T-cell (primary cell): ENCODE results near the gene SIRPA. TPM values are rescaled to one million over a fixed set of nuclear protein-coding genes. Genes with fewer than 3 reads are reported as not detected.
A peak's percentile ranks its signal among the peaks of the same experiment; 100 is the strongest.

Source experiments
- ATAC-seq, 4 experiments: fragments of 200-7000 bp in 3 of 4; fragments of 150-1000 bp in 1 of 4; cut with Tn5 transposase; replicated peaks in 1 of 4; 1 replicate in 3 of 4; 2 replicates in 1 of 4; pipeline ENCODE4 v1.10.0; 2021; ENCODE audit warnings: moderate library complexity in 3 of 4, mild to moderate bottlenecking in 2 of 4, moderate number of reproducible peaks in 1 of 4
- CTCF ChIA-PET, 2 donors: fragments of 300-600 bp; sonication (Branson Sonifier 250); formaldehyde crosslinking; loops; one replicate each; lab custom pipeline; 2022; ENCODE audit warnings: antibody characterized with exemption in 2 of 2; lab: Charles Lee
- POLR2A ChIA-PET, 2 donors: fragments of 300-600 bp; sonication (Branson Sonifier 250); formaldehyde crosslinking; loops; one replicate each; lab custom pipeline; 2022; ENCODE audit warnings: antibody characterized with exemption in 2 of 2; lab: Charles Lee
- DNase-seq, 35 experiments: peaks; one replicate each; pipeline versions ENCODE4 v3.0.0 to v3.0.0-alpha.2; 2013 to 2023
- H3K27ac ChIP-seq: one replicate; pipeline ENCODE4 v1.5.1; 2013; ENCODE audit warnings: low read length
- H3K27me3 ChIP-seq, 2 experiments: replicated peaks in 1 of 2; 1 replicate in 1 of 2; 2 replicates in 1 of 2; pipeline versions ENCODE4 v1.6.1 to v1.7.0; 2013; ENCODE audit warnings: low read length in 1 of 2, mixed read lengths in 1 of 2; ENCODE audit not compliant: control insufficient read depth in 2 of 2, insufficient read depth in 2 of 2; ENCODE audit errors: extremely low read depth in 1 of 2
- H3K36me3 ChIP-seq, 2 donors: 1 replicate in 1 of 2; 2 replicates in 1 of 2; pipeline versions ENCODE4 v1.6.1 to v1.7.0; 2013; ENCODE audit warnings: low read length in 1 of 2; ENCODE audit not compliant: control insufficient read depth in 2 of 2, insufficient read depth in 1 of 2; ENCODE audit errors: extremely low read depth in 1 of 2
- H3K4me1 ChIP-seq, 2 experiments: 1 replicate in 1 of 2; 2 replicates in 1 of 2; pipeline versions ENCODE4 v1.6.1 to v1.7.0; 2013; ENCODE audit warnings: low read length in 2 of 2, mixed read lengths in 1 of 2; ENCODE audit not compliant: insufficient read depth in 2 of 2, control insufficient read depth in 1 of 2; ENCODE audit errors: extremely low read depth in 1 of 2
- H3K4me3 ChIP-seq, 2 donors: 1 replicate in 1 of 2; 2 replicates in 1 of 2; pipeline versions ENCODE4 v1.5.1 to v1.7.0; 2013; ENCODE audit warnings: mild to moderate bottlenecking in 2 of 2, low read length in 1 of 2, moderate library complexity in 1 of 2; ENCODE audit not compliant: control insufficient read depth in 1 of 2; ENCODE audit errors: extremely low read depth in 1 of 2
- H3K9me3 ChIP-seq: 2 replicates; pipeline ENCODE4 v1.7.0; 2013
- H3K27ac Mint-ChIP-seq, 2 donors: one replicate each; pipeline ENCODE4 v1.8.0; 2020 to 2021; ENCODE audit warnings: mild to moderate bottlenecking in 2 of 2, mixed read lengths in 2 of 2
- H3K27me3 Mint-ChIP-seq, 2 donors: one replicate each; pipeline ENCODE4 v1.8.0; 2021 to 2022; ENCODE audit warnings: mixed read lengths in 2 of 2
- H3K36me3 Mint-ChIP-seq: one replicate; pipeline ENCODE4 v1.8.0; 2021; ENCODE audit warnings: mixed read lengths
- H3K4me1 Mint-ChIP-seq, 3 donors: one replicate each; pipeline ENCODE4 v1.8.0; 2020 to 2022; ENCODE audit warnings: mixed read lengths in 3 of 3, mild to moderate bottlenecking in 1 of 3
- H3K4me3 Mint-ChIP-seq, 3 donors: one replicate each; pipeline ENCODE4 v1.8.0; 2020 to 2022; ENCODE audit warnings: mild to moderate bottlenecking in 3 of 3, mixed read lengths in 3 of 3, moderate library complexity in 3 of 3
- H3K9me3 Mint-ChIP-seq, 3 donors: one replicate each; pipeline ENCODE4 v1.8.0; 2020 to 2022; ENCODE audit warnings: mixed read lengths in 3 of 3
- WGBS: methylation state at CpG from one replicate; pipeline ENCODE4 v1.1.5; 2013; ENCODE audit warnings: missing lambda C conversion rate; ENCODE audit not compliant: insufficient coverage; 5-methylcytosine and 5-hydroxymethylcytosine counted together
- total RNA-seq, 35 experiments: library from RNA in 6 of 35; stranded (reverse) in 6 of 35; fragments of 120-200 nt in 1 of 35; gene quantifications; one replicate each; pipeline versions ENCODE4 v1.2.1 to v1.2.4 and lab custom pipeline; 2013 to 2026

The SIRPA gene
- total RNA-seq, 5 donors from 2014 or later (not counting 1 experiment from before 2014, with no cell fraction given), result 0.15 to 0.72 (median 0.50) TPM; not detected in 1

GRCh38 chr20:1888796-1889463 lies 6.3 kb upstream of the SIRPA start:
- H3K27me3 Mint-ChIP-seq, result peaks cover 54 to 63% of the 10 kb centered on the region in 2 donors
- no peak for DNase-seq
- POLR2A ChIA-PET, result no interaction called here
- no peaks in the 10 kb centered on the region for H3K9me3 Mint-ChIP-seq
- peaks cover 0 to 6% (median 2%) of the 10 kb centered on the region in 3 donors for H3K4me1 Mint-ChIP-seq
- CTCF ChIA-PET, result interaction anchor here in 1 of 2 donors (0.5 kb wide), 1 partner anchor 112 kb away, joined by 3 read pairs; no protein-coding TSS in a partner anchor
- Histone ChIP-seq H3K4me3 (no peak overlapping the region), H3K27ac (no peak overlapping the region), H3K4me1 (no peaks in the 10 kb centered on the region), H3K36me3 (no peaks in the 10 kb centered on the region), H3K27me3 (peaks cover 0 to 64% of the 10 kb centered on the region in 2 experiments), H3K9me3 (no peaks in the 10 kb centered on the region)
- ATAC-seq, result no peak
- H3K27ac Mint-ChIP-seq, result no peak overlapping the region
- no peak overlapping the region for H3K4me3 Mint-ChIP-seq
- no peaks in the 10 kb centered on the region for H3K36me3 Mint-ChIP-seq
- WGBS, result 46% methylated on average over 5 of the region's 7 CpGs

- Histone ChIP-seq H3K27me3 (peaks cover 0 to 73% of the 10 kb centered on the region in 2 experiments), H3K27ac (no peak overlapping the region), H3K36me3 (no peaks in the 10 kb centered on the region), H3K4me1 (peaks cover 0 to 3% of the 10 kb centered on the region in 2 experiments), H3K9me3 (no peaks in the 10 kb centered on the region), H3K4me3 (no peak overlapping the region)
- peaks cover 0 to 3% (median 2%) of the 10 kb centered on the region in 3 donors for H3K4me1 Mint-ChIP-seq
- H3K27me3 Mint-ChIP-seq, result peaks cover 54 to 60% of the 10 kb centered on the region in 2 donors
- no peaks in the 10 kb centered on the region for H3K9me3 Mint-ChIP-seq
- WGBS, result 76% methylated on average over 12 of the region's 14 CpGs
- H3K27ac Mint-ChIP-seq, result no peak overlapping the region
- DNase-seq (no peak), ATAC-seq (no peak)
- H3K36me3 Mint-ChIP-seq, result no peaks in the 10 kb centered on the region
- ChIA-PET POLR2A (no interaction called here), CTCF (no interaction called here)
- no peak overlapping the region for H3K4me3 Mint-ChIP-seq
Measured at GRCh38 chr20:1890469-1891262, 4.5 kb upstream of the SIRPA start.

- H3K4me1 ChIP-seq, result peaks cover 0 to 4% of the 10 kb centered on the region in 2 experiments
- peaks cover 0 to 9% (median 5%) of the 10 kb centered on the region in 3 donors for H3K4me1 Mint-ChIP-seq
- ATAC-seq (no peak), DNase-seq (no peak)
- H3K9me3 ChIP-seq, result no peaks in the 10 kb centered on the region
- H3K27me3 Mint-ChIP-seq, result peaks cover 62 to 65% of the 10 kb centered on the region in 2 donors
- no peak overlapping the region for H3K27ac Mint-ChIP-seq
- H3K4me3 Mint-ChIP-seq, result no peak overlapping the region
- no peaks in the 10 kb centered on the region for H3K36me3 ChIP-seq
- ChIA-PET CTCF (no interaction called here), POLR2A (interaction anchor here in 1 of 2 donors (0.6 kb wide), 1 partner anchor 428 kb away, joined by 4 read pairs; no protein-coding TSS in a partner anchor)
- no peak overlapping the region for H3K4me3 ChIP-seq
- peaks cover 0 to 77% of the 10 kb centered on the region in 2 experiments for H3K27me3 ChIP-seq
- H3K27ac ChIP-seq, result no peak overlapping the region
- WGBS, result 83% methylated on average over 12 of the region's 17 CpGs
- no peaks in the 10 kb centered on the region for H3K9me3 Mint-ChIP-seq
- no peaks in the 10 kb centered on the region for H3K36me3 Mint-ChIP-seq
Measured at GRCh38 chr20:1891263-1892118, 3.7 kb upstream of the SIRPA start.

GRCh38 chr20:1892119-1892385 lies 3.2 kb upstream of the SIRPA start:
- no peaks in the 10 kb centered on the region for H3K36me3 ChIP-seq
- DNase-seq (no peak), ATAC-seq (no peak)
- no peaks in the 10 kb centered on the region for H3K9me3 ChIP-seq
- H3K27me3 ChIP-seq, result peaks cover 0 to 81% of the 10 kb centered on the region in 2 experiments
- H3K4me1 ChIP-seq, result peaks cover 0 to 4% of the 10 kb centered on the region in 2 experiments
- H3K4me1 Mint-ChIP-seq, result peaks cover 0 to 9% (median 5%) of the 10 kb centered on the region in 3 donors
- no peaks in the 10 kb centered on the region for H3K9me3 Mint-ChIP-seq
- no peak overlapping the region for H3K27ac Mint-ChIP-seq
- CTCF ChIA-PET, result no interaction called here
- H3K27me3 Mint-ChIP-seq, result peaks cover 67% of the 10 kb centered on the region in 2 donors
- no peak overlapping the region for H3K4me3 Mint-ChIP-seq
- H3K27ac ChIP-seq, result no peak overlapping the region
- H3K36me3 Mint-ChIP-seq, result no peaks in the 10 kb centered on the region
- no peak overlapping the region for H3K4me3 ChIP-seq
- POLR2A ChIA-PET, result interaction anchor here in 1 of 2 donors (0.6 kb wide), 1 partner anchor 428 kb away, joined by 4 read pairs; no protein-coding TSS in a partner anchor
- WGBS, result no CpG with 5 or more reads among the region's 1 CpG

GRCh38 chr20:1893721-1894470 lies 1.3 kb upstream of the SIRPA start:
- H3K4me3 ChIP-seq, result peak overlapping the region in 1 of 2 donors; percentile 35
- 16% methylated on average over 42 of the region's 54 CpGs for WGBS
- no peak for ATAC-seq

More at GRCh38 chr20:1893721-1894470, 1.3 kb upstream of the SIRPA start:
- Histone ChIP-seq H3K27me3 (peaks cover 0 to 80% of the 10 kb centered on the region in 2 experiments), H3K9me3 (no peaks in the 10 kb centered on the region), H3K36me3 (no peaks in the 10 kb centered on the region), H3K27ac (no peak overlapping the region), H3K4me1 (peaks cover 0 to 4% of the 10 kb centered on the region in 2 experiments)
- Mint-ChIP-seq H3K27me3 (peaks cover 65 to 68% of the 10 kb centered on the region in 2 donors), H3K4me1 (peaks cover 0 to 9% (median 5%) of the 10 kb centered on the region in 3 donors), H3K4me3 (peak overlapping the region; percentile 34 to 59 (median 56)), H3K27ac (no peak overlapping the region), H3K36me3 (no peaks in the 10 kb centered on the region), H3K9me3 (no peaks in the 10 kb centered on the region)
- DNase-seq, result peak in 1 of 35 experiments; percentile 35
- POLR2A ChIA-PET, result no interaction called here
- CTCF ChIA-PET, result interaction anchor here in 1 of 2 donors (0.6 kb wide), 1 partner anchor 209 kb away, joined by 3 read pairs; no protein-coding TSS in a partner anchor
